H7 (cell line): ENCODE data around the gene ERGIC3. TPM values are rescaled to one million over a fixed set of nuclear protein-coding genes. Genes with fewer than 3 reads are reported as not detected.
A peak's percentile ranks its signal among the peaks of the same experiment; 100 is the strongest.

Experiments
- DNase-seq: peaks from one replicate; pipeline ENCODE4 v3.0.0; 2012
- H3K27me3 ChIP-seq: 2 replicates; pipeline ENCODE4 v1.6.0; 2011; ENCODE audit warnings: mild to moderate bottlenecking, low read length; ENCODE audit not compliant: control insufficient read depth, insufficient read depth
- H3K36me3 ChIP-seq: replicated peaks from 2 replicates; pipeline ENCODE4 v1.5.1; 2011; ENCODE audit warnings: low read length; ENCODE audit not compliant: control insufficient read depth, insufficient read depth
- H3K4me3 ChIP-seq: 2 replicates; pipeline ENCODE4 v1.5.1; 2011; ENCODE audit warnings: low read depth, mild to moderate bottlenecking, control low read depth, low read length, moderate library complexity; ENCODE audit not compliant: insufficient read depth
- total RNA-seq: library from RNA; depleted of rRNA; stranded (reverse); fragments of >200 nt; shearing (Covaris generic); gene quantifications from 2 replicates; pipeline ENCODE4 v1.2.3, GENCODE V29; 2014

The ERGIC3 gene
- total RNA-seq, 1 experiment from 2014 or later = 213 TPM

GRCh38 chr20:35561268-35561667 lies 19.4 kb downstream of the ERGIC3 start:
- H3K27me3 ChIP-seq = no peaks in the 10 kb centered on the region
- H3K4me3 ChIP-seq = no peak overlapping the region
- peaks cover 9% of the 10 kb centered on the region for H3K36me3 ChIP-seq
- DNase-seq = peak; percentile 80

GRCh38 chr20:35561671-35562070 lies 19.8 kb downstream of the ERGIC3 start:
- DNase-seq = peak; percentile 78
- no peaks in the 10 kb centered on the region for H3K27me3 ChIP-seq
- no peak overlapping the region for H3K4me3 ChIP-seq
- H3K36me3 ChIP-seq = peaks cover 5% of the 10 kb centered on the region

GRCh38 chr20:35562541-35563110 lies 20.7 kb downstream of the ERGIC3 start:
- Histone ChIP-seq H3K4me3 (no peak overlapping the region), H3K27me3 (no peaks in the 10 kb centered on the region), H3K36me3 (peaks cover 2% of the 10 kb centered on the region)
- no peak for DNase-seq

GRCh38 chr20:35563834-35564233 lies 22.0 kb downstream of the ERGIC3 start:
- no peaks in the 10 kb centered on the region for H3K36me3 ChIP-seq
- no peak overlapping the region for H3K4me3 ChIP-seq
- DNase-seq = no peak
- H3K27me3 ChIP-seq = no peaks in the 10 kb centered on the region

DNA sequence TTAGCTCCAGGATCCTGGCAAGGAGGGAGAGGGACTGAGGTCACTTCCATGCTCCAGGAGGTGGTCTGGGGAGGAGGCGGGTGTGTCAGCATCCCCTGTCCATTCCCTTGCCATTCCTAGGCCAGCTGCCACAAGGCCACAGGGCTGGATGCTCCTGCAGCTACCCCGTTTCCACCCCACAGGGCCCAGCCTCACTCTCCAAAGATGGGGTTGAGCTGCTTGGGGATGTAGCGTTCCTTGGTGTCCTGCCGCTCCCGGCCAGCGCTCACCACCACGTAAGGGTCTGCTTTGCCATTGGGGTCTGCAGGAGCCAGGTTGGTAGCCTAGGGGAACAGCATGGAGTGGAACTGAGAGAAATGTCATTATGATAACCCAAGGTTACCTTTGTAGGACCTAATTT lies 23.0 kb downstream of the ERGIC3 start:
- no peak for DNase-seq
- Histone ChIP-seq H3K27me3 (no peaks in the 10 kb centered on the region), H3K4me3 (no peak overlapping the region), H3K36me3 (no peaks in the 10 kb centered on the region)

DNA sequence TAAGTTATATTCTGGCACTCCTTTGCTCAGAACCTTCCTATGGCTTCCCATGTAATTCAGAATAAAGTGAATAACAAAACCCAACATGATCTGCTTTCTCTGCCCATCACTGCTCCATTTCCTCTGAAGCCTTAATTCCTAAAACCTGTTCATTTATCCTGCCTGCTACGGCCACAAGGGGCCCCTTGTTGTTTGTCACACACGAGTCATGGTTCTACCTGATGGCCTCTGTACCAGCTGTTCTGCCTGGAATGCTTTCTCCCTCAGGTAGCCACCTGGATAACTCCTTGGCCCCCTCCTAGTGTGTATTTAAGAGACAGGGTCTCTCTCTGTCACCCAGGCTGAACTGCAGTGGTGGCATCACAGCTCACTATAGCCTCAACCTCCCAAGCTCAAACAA lies 26.8 kb downstream of the ERGIC3 start:
- Histone ChIP-seq H3K4me3 (no peak overlapping the region), H3K36me3 (no peaks in the 10 kb centered on the region), H3K27me3 (no peaks in the 10 kb centered on the region)
- peak; percentile 75 for DNase-seq

DNA sequence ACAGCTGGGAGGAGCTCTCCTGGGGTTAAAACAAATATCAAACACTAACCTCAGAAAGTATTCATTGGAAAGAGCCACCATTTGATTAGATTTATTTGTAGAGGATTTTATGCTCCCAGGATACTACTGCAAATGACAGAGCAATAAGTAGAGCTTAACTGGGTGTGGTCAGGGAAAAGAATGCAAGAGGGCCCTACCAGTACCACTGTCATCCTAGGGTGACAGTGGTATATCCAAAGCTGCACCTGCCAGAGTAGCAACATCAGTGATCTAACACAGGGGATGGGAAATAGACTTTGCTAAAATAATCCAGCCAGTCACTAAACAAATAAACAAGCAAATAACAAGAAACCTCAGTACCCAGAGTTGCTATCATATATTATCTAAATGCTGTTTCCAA lies 29.7 kb downstream of the ERGIC3 start:
- H3K4me3 ChIP-seq = no peak overlapping the region
- no peaks in the 10 kb centered on the region for H3K27me3 ChIP-seq
- no peaks in the 10 kb centered on the region for H3K36me3 ChIP-seq
- no peak for DNase-seq

GRCh38 chr20:35572838-35573237 lies 31.0 kb downstream of the ERGIC3 start:
- Histone ChIP-seq H3K4me3 (no peak overlapping the region), H3K27me3 (no peaks in the 10 kb centered on the region), H3K36me3 (no peaks in the 10 kb centered on the region)
- no peak for DNase-seq

- no peak overlapping the region for H3K4me3 ChIP-seq
- H3K27me3 ChIP-seq = no peaks in the 10 kb centered on the region
Observed at GRCh38 chr20:35575958-35576357, 34.1 kb downstream of the ERGIC3 start.

GRCh38 chr20:35576816-35577215 lies 34.9 kb downstream of the ERGIC3 start:
- Histone ChIP-seq H3K36me3 (no peaks in the 10 kb centered on the region), H3K4me3 (no peak overlapping the region), H3K27me3 (no peaks in the 10 kb centered on the region)
- no peak for DNase-seq

More at GRCh38 chr20:35575958-35576357, 34.1 kb downstream of the ERGIC3 start:
- no peaks in the 10 kb centered on the region for H3K36me3 ChIP-seq
- DNase-seq = no peak

- no peak for DNase-seq
- no peaks in the 10 kb centered on the region for H3K27me3 ChIP-seq
- no peaks in the 10 kb centered on the region for H3K36me3 ChIP-seq
- no peak overlapping the region for H3K4me3 ChIP-seq
Observed at GRCh38 chr20:35578469-35578868, 36.6 kb downstream of the ERGIC3 start.

- Histone ChIP-seq H3K27me3 (no peaks in the 10 kb centered on the region), H3K36me3 (no peaks in the 10 kb centered on the region), H3K4me3 (no peak overlapping the region)
- DNase-seq = no peak
Observed at GRCh38 chr20:35579196-35579595, 37.3 kb downstream of the ERGIC3 start.

DNA sequence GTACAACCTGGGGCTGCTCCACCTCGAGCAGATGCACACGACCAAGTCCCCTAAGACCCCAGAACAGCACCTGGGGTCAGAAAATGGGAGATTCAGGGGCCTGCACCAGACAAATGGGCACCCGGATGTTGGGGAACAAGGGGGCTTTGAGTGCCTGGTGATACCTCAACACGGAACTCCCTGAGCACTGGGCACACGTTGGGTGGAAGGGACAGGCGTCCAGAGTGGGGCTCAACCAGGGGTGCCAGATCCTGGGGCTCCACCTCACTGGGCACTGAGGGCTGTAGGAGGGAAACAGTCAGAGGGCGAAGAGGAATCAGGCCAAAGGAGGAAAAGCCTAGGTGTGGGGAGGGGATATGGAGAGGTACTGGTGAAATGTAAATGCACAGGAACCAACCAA lies 40.3 kb downstream of the ERGIC3 start:
- no peak for DNase-seq
- H3K27me3 ChIP-seq = no peaks in the 10 kb centered on the region
- no peak overlapping the region for H3K4me3 ChIP-seq
- no peaks in the 10 kb centered on the region for H3K36me3 ChIP-seq

DNA sequence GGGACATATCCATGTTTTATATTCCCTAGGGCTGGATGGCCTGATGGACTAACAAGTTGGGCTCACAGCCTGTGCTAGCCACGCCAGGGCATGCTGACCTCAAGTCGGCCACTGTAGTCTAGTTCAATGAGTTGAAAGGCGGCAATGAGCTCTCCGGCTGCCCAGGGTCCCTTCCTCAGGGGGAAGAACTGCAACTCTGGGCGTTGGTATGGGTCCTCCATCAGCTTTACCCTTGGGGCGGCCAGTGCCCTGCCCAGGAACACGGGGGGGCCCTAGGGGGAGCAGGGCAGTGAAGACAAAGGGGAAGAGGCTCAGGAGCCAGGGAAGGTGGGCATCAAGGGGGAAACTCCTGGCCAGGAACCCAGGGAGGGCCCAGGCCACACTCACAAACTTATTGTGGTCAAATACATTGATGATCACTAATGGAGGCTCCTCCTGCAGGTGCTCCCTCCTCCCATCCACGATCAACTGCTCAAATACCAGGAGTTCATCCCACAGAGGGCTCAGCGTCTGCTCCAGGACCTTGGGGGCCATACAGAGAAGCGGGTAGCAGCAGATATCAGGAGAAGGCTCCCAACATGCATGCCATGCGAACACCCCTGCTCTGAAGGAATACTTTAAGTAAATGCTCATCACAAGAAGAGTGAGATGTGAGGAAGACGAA lies 41.0 kb downstream of the ERGIC3 start:
- DNase-seq = no peak
- no peaks in the 10 kb centered on the region for H3K27me3 ChIP-seq
- H3K36me3 ChIP-seq = no peaks in the 10 kb centered on the region
- no peak overlapping the region for H3K4me3 ChIP-seq

DNA sequence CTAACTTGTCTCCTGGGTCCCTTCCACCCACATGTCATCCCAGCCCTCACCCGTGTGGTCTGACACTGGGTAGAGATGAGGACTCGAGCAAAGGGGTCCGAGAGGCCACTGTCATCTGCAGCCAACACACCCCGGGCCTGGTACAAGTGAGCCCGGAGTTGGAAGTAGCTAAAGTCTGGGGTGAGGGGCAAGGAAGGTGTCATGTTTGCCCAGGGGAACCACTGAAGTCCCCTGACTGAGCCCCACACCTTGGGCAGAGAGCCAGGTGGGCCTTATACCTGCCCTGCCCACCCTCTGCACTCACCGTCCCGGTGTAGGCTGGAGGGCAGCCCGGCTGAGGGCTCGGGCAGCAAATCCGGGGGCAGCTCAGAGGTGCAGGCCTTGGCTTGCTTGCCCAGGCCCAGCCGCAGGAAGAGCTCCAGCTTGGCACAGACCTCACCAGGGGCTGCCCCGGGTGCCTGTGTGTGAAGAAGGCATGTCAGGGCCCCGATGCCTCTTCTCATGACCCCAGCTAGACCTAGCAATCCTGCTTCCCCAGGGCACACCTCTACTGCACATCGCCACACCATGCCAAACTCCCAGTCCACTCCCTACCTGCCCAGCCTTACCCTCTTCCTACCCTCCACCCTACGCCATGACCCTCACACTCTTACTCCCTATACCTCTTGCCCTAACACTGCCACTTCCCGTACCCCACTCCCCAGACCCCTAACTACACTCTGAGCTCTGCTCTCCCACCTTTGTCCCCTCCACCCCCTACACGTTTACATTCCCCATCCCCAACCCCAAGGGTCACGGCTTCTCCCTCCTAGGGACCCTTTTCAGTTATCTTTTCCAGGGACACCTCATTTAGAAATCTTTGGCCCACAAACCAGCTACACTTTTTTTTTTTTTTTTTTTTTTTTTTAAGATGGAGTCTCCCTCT lies 42.0 kb downstream of the ERGIC3 start:
- no peaks in the 10 kb centered on the region for H3K27me3 ChIP-seq
- H3K4me3 ChIP-seq = no peak overlapping the region
- H3K36me3 ChIP-seq = no peaks in the 10 kb centered on the region
- DNase-seq = no peak
